ENCODE measurements around the gene CD248.

DNA sequence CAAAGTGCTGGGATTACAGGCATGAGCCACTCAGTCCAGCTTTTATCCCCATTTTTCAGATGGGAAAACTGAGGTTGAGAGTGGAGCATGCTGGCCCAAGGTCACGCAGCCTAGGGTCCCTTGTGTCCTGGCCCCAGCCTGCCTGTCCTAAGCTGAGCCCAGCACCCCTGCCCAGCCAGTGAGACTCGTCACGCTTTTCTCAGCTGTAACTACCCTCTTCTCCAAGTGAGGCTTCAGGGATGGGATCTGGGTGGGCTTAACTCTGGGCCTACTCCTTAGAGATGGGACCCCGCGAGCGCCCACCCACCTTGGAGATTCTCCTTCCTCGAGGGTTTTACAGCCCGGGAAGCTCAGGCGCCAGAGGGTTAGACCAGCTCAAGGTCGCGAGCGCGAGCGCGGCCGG is 25.5 kb downstream of the CD248 start:
- TF ChIP-seq, protein P1, sequence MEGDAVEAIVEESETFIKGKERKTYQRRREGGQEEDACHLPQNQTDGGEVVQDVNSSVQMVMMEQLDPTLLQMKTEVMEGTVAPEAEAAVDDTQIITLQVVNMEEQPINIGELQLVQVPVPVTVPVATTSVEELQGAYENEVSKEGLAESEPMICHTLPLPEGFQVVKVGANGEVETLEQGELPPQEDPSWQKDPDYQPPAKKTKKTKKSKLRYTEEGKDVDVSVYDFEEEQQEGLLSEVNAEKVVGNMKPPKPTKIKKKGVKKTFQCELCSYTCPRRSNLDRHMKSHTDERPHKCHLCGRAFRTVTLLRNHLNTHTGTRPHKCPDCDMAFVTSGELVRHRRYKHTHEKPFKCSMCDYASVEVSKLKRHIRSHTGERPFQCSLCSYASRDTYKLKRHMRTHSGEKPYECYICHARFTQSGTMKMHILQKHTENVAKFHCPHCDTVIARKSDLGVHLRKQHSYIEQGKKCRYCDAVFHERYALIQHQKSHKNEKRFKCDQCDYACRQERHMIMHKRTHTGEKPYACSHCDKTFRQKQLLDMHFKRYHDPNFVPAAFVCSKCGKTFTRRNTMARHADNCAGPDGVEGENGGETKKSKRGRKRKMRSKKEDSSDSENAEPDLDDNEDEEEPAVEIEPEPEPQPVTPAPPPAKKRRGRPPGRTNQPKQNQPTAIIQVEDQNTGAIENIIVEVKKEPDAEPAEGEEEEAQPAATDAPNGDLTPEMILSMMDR (conservative IDR thresholded peaks at IDR 0.05) = no peak
- no peak for TF ChIP-seq ZFX (IDR thresholded peaks at IDR 0.05)

All from C4-2B (cell line).